NCI-H2107 treated with DMSO at 0.1 percent for 48 hours (cell line): Measurements from ENCODE around the gene FAM76A.
A peak's percentile ranks its signal among the peaks of the same experiment; 100 is the strongest.
"Not testable (repeated sequence)": the region's sequence is repeated elsewhere in the genome, so short reads cannot be mapped to it uniquely, and the experiment has no call there.

Source experiments
- DNase-seq: peaks from one replicate; lab custom pipeline; 2025; ENCODE audit not compliant: unreplicated experiment; lab: John Stamatoyannopoulos, UW

Gene FAM76A

DNA sequence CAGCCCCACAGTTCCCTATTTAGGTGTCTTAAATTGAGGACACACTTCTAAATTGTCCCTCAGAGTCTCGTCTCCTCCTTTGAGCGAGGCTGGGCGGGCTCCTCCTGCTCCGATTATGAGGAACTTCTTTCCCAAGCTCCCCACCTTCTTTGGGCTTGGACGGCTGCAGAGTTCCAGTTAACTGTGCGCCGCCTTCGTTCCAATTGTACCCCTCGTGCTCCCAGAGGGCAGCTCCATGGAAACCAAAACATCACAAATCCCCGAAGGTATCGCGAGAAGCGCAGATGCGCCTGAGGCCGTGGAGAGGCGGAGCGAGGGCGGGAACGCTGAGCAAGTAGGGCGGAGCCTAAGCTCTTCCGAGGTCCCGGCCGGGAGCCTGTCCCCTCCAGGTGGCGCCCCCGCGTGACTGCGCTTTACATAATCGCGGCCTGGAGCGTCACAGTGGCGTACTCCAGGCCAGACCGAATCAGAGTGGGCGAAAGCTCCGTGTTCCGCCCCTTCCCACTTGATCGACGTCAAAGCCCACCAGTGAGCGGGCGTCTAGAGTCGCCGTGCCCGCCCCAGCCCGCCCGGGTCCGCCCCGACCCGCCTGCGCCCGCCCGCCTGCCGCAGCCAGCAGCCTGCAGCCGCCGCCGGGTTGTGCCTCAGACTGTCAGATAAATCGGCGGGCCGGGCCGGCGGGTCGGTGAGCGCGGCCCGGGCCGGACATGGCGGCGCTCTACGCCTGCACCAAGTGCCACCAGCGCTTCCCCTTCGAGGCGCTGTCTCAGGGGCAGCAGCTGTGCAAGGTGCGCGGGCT is at the start of gene FAM76A:
TSS of gene FAM76A (plus strand) at position 588 of the 799 bp plus-strand sequence. CDS start at position 708, 120 bp downstream.
- DNase-seq, result peak; percentile 99

DNA sequence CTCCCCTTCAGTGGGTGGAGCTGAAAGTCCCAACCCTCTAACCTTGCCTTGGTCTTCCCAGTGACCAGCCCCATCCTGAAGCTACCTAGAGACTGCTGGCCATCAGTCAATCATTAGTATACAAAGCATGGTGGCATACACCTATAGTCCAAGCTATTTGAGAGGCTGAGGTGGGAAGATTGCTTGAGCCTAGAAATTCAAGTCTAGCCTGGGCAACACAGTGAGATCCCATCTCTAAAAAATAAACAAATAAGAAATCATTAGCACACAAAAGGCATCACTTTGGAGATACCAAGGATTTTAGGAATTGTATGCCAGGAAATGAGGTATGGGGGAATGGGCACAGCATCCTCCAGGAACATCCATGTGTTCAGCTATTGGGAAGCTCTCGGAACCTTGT is 49.4 kb upstream of the FAM76A start:
- DNase-seq, result no peak

DNA sequence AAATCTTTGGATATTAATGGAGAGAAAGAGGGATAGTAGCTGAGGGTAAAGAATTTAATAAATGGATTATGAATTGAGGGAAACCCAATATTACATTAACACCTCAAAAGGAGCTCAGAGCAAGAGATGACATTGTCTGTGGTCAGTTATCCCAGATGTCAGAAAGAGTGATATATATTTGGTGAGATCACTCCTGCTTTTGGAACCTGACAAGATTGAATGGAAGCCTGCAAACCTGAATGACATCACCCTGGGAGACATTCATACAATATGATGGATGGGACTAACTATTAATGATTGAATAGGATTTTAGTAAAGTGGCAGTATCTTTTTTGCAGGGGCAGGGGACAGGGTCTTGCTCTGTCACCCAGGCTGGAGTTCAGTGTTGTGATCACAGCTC is 47.0 kb upstream of the FAM76A start:
- no peak for DNase-seq

DNA sequence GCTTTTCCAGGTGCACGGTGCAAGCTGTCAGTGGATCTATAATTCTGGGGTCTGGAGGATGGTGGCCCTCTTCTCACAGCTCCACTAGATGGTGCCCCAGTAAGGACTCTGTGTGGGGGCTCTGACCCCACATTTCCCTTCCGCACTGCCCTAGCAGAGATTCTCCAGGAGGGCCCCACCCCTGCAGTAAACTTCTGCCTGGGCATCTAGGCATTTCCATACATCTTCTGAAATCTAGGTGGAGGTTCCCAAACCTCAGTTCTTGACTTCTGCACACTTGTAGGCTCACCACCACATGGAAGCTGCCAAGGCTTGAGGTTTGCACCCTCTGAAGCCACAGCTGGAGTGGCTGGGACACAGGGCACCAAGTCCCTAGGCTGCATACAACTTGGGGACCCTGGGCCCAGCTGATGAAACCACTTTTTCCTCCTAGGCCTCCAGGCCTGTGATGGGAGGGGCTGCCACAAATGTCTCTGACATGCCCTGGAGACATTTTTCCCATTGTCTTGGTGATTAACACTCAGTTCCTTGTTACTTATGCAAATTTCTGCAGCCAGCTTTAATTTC is 45.5 kb upstream of the FAM76A start:
- not testable (repeated sequence) for DNase-seq

DNA sequence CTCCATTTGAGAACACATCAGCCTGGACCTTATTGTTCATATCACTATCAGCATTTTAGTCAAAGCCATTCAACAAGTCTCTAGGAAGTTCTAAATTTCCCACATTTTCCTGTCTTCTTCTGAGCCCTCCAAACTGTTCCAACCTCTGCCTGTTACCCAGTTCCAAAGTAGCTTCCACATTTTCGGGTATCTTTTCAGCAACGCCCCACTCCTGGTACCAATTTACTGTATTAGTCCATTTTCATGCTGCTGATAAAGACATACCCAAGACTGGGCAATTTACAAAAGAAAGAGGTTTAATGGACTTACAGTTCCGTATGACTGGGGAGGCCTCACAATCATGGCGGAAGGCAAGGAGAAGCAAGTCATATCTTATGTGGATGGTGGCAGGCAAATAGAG is 44.2 kb upstream of the FAM76A start:
- DNase-seq, result not testable (repeated sequence)

DNA sequence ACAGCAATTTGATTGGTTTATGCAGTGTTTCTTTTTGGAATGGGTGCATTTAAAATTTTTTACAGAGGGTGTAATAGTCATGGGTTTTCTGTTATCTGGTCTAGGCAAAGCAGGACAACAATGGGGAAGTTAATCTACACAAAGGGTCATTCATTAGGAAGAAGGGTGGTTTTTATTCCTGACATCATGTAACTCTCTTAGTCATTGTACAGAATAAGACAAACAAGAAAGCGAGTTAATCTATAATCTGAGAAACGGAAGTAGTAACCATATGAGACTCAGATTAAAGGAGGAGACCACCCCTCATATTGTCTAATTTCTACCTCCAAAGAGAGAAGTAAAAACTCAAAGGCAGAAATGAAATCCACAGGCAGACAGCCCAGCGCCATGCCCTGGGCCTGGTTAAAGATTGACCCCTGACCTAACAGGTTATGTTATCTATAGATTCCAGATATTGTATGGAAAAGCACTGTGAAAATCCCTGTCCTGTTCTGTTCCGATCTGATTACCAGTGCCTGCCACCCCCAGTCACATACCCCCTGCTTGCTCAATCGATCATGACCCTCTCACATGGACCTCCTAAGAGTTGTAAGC is 43.3 kb upstream of the FAM76A start:
- DNase-seq, result no peak

DNA sequence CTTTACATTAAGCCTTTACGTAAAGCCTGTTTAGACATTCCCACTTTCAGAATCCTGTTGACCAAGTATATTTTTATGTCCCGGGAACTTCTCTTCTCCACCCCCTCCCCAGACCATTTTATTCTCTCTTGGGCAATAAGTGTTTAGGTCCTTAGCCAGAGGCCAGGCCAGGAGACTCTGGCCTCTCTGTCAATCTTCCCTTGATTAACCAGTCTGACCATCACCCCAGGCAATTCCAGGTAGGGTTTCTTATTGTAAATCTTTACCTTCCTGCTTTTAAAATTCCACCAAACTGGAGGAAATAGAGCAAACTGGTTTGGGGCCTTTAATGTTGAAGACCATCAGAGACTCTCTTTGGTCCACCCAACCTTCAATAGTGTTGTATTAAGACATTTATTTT is 41.6 kb upstream of the FAM76A start:
- DNase-seq, result no peak

DNA sequence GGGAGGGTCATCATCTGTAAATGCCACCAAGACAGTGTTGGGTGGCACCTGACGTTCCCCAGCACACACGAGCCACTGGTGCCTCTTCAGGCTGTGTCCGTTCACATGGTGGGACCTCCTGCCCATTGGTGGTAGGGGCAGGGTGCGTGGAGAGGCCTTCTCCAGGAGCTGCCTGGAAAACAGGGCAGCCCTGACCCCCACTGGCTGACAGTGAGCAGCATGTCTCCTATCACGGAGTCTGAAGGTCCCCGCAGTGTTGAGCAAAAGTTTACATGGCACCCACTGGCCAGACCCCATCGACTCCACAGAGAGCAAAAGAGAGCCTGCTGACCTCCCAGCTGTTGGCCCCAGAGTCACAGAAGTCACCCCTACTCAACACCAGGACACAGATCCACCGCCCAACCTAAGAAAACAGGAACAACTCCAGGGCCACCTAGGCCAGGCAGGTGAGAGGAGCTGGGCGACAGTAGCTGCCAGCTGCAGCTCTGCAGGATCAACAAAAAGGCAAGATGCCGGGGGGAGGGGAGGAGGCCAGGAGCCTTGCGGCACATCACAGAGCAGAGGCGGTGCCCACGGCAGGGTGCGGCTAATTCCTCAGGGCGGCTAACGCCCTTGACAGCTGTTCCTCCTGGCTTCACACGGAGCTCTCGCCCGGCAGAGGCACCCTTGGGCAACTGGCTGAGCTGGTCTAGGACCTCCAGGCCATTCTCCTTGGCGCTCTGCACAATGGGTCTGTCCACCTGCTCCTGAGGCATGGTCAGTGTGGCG is 39.4 kb upstream of the FAM76A start:
- DNase-seq, result peak; percentile 62

DNA sequence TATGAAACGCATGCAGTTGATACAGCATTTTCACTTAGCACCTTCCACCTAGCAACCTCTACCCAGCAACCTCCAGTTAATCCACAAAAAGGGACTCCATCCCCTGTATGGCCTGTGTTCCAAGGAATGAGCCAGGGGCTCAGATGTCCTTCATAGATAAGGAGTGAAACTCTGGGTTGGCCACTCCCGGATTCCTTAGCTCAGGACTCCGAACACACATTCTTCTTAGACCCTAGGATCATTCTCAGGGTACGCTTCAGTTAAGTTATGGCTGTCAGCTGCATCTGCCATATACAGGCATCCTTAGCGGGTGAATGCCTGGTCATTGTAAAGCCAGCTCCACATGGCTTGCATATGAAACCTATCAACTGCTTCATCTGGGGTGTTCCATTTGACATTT is 37.9 kb upstream of the FAM76A start:
- no peak for DNase-seq

DNA sequence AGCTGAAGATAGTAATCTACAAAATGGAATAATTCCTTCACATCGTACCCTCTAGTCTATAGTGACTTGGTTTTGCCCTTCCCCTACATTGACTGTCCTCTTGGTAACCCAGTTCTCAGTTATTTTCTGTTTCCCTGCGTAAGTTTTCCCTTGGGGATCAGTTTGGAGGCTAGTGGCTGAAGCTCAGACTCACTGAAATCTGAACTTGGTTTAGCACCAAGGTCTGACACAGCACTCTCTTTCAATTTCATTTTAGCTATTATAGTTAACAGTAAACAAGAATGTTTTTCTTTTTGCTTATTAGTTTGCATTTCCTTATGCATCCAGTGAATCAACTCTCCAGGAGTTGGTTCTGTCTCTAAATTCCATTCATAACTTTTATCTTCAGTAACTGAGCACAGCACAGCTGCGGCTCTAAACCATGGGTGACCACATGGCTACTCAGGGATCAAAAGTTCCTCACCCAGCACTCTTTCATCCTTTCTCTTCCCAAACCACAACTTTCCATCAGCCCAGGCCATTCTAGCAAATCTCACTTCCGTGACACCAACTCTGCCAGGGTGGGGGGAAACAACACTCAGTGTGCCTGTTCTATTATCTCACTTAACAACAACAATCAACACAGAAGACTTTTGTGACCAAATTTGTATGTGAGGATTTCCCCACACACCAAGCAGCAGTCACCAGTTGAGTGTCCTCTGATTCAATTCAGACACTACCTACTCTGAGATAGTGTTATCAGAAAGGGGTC is 36.2 kb upstream of the FAM76A start:
- peak; percentile 24 for DNase-seq

DNA sequence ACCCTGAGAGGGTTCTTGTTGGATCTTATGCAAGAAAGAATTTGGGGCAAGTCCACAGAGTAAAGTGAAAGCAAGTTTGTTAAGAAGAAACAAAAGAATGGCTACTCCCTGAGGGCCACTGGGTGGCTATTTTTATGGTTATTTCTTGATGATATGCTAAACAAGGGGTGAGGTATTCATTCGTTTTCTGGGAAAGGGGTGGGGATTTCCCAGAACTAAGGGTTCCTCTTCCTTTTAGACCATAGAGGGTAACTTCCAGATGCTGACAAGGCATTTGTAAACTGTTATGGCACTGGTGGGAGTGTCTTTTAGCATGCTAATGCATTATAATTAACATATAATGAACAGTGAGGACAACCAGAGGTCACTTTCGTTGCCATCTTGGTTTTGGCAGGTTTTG is 35.6 kb upstream of the FAM76A start:
- no peak for DNase-seq

DNA sequence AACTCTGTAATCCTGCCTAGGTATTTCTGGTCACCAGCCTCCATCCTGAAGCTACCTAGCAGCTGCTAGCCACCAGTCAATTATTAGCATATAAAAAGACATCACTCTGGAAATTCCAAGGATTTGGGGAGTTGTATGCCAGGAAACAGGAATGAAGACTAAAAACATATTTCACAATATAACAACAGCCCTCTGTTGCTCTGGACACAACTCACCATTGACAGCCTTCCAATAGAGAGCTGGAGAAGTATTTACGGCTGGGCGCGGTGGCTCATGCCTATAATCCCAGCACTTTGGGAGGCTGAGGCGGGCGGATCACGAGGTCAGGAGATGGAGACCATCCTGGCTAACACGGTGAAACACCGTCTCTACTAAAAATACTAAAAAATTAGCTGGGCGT is 28.9 kb upstream of the FAM76A start:
- not testable (repeated sequence) for DNase-seq

DNA sequence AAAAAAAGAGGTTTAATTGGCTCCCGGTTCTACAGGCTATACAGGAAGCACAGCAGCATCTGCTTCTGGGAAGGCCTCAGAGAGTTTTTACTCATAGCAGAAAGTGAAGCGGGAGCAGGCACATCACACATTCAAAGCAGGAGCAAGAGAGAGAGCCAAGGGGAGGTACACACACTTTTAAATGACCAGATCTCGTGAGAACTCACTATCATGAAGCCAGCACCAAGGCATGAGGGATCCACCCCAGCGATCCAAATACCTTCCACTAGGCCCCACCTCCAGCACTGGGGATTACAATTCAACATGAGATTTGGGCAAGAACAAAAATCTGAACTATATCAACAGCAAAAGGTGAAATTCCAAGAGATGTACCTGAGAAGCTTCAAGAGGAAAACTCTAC is 20.8 kb upstream of the FAM76A start:
- DNase-seq, result no peak

DNA sequence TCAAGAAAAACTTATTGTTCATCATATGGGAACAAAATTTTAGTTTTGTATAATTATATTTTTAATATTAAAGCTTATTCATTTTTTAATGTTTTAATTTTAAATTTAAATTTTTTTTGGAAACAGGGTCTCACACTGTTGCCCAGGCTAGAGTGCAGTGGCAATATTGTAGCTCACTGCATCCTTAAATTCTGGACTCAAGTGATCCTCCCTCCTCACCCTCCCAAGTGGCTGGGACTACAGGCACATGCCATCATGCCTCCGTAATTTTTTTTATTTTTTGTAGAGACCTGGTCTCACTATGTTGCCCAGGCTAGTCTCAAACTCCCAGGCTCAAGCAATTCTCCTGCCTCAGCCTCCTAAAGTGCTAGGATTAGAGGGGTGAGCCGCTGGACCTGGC is 20.2 kb upstream of the FAM76A start:
- no peak for DNase-seq

DNA sequence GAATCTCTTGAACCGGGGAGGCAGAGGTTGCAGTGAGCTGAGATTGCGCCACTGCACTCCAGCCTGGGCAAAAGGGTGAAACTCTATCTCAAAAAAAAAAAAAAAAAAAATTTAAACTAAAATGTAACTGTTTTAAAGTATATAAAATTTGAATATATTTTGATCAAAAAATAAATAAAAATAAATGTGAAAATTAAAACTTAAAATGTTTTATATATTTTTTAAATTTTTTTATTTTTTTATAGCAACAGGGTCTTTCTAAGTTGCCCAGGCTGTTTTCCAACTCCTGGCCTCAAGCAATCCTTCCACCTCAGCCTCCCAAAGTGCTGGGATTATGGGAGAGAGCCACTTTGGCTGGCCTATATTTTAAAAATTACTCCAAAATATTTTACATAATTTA is 15.2 kb upstream of the FAM76A start:
- no peak for DNase-seq

DNA sequence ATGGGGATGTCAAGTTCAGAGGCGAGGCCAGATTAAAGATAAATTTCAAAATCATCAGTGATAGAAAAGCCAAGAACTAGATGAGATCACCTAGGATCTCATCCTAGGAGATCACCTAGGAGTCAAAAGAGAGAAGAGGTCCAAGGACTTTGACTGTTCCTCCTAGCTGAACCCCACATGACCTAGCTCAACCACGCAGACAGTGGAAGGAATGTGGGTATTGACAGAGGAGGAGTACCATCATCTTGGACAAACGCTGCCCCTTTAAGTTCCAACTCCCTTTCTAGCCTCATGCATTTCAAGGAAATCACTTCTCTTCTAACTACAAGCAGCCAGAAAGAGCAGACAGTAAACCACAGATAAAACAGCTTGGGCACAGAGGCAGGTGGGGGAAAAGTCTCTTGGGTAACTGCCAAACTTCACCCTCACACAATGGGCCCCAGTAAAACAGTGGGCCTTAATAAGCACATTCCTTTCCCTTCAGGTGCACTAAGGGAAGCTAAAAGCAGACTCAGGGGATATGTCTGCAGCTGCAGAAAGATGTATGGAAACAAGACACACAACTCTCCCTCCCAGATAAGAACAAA is 12.5 kb upstream of the FAM76A start:
- DNase-seq, result peak; percentile 71

DNA sequence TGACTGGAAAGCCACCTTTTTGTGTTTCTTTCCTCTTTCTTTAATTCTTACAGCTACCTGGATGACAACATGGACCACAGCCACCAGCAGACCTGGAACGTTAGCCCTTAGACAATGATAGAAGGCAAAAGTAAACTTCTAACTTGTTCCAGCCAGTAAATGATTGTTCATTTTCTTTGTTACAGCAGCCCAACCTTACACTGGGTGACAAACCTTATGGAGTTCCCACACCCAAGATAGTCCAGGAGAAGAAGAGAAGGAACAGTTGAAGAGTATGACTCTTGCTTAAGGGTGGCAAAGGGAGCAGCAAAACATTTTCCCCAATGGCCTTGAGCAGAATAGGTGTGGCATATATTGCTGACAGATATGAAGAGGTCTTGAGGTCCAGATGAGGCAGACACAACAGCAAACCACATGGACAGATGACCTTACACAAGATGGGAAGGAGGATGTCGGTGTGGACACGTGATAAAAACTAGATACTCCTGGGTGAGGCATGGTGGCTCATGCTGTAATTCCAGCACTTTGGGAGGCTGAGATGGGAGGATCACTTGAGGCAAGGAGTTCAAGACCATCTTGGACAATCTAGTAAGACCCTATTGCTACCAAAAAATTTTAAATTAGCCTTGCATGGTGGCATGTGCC is 11.8 kb upstream of the FAM76A start:
- no peak for DNase-seq

DNA sequence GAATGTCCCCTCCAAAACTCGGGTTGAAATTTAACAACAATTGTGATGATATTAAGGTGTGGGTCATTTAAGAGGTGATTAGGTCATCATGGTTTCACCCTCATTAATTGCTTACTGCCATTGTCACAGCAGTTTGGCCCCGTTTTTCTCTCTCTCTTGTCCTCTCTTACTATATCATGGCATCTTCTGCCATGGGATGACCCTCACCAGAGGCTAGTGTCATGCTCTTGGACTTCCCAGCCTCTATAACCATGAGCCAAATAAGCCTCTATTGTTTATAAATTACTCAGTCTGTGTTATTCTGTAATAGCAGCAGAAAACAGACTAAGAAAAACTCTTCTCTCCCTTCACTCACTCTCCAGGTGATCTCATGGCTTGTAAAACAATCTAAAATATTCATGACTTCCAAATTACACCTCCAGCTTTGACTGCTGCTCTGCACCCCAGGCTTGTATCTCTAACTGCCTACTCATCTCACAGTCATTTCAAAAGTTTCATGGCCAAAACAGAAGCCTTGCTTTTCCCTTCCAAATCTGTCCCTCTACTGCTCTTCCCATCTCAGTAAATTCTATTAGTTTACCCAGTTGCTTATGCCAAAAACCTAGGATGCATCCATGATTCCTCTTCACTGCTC is 9.4 kb upstream of the FAM76A start:
- no peak for DNase-seq
